GM23248 (cell line): ENCODE data around the gene RFT1. TPM values are rescaled to one million over a fixed set of nuclear protein-coding genes. Genes with fewer than 3 reads are reported as not detected.

Experiments used
- DNase-seq: peaks from one replicate; pipeline ENCODE4 v3.0.0-alpha.2; 2015
- H2AFZ ChIP-seq: fragments of 200-600 bp; sonication (generic); 2 replicates; pipeline ENCODE4 v1.6.1; 2016; ENCODE audit warnings: antibody characterized with exemption
- H3F3A ChIP-seq: fragments of 200-600 bp; sonication (generic); 2 replicates; pipeline ENCODE4 v1.6.1; 2016; ENCODE audit warnings: mild to moderate bottlenecking, antibody characterized with exemption, mixed run types; ENCODE audit not compliant: insufficient read depth
- H3K27ac ChIP-seq: fragments of 200-600 bp; sonication (generic); 2 replicates; pipeline ENCODE4 v1.5.1; 2016; ENCODE audit warnings: mild to moderate bottlenecking
- H3K27me3 ChIP-seq: fragments of 200-600 bp; sonication (generic); replicated peaks from 2 replicates; pipeline ENCODE4 v1.6.1; 2016; ENCODE audit warnings: mild to moderate bottlenecking; ENCODE audit not compliant: insufficient read depth
- H3K36me3 ChIP-seq: fragments of 200-600 bp; sonication (generic); 2 replicates; pipeline ENCODE4 v1.6.1; 2016; ENCODE audit warnings: low read depth, mild to moderate bottlenecking
- H3K4me1 ChIP-seq: fragments of 200-600 bp; sonication (generic); 2 replicates; pipeline ENCODE4 v1.6.1; 2016; ENCODE audit warnings: mild to moderate bottlenecking; ENCODE audit not compliant: insufficient read depth
- H3K4me2 ChIP-seq: fragments of 200-600 bp; sonication (generic); one replicate; pipeline ENCODE4 v1.6.1; 2016; ENCODE audit warnings: mild to moderate bottlenecking; ENCODE audit not compliant: unreplicated experiment
- H3K4me3 ChIP-seq: fragments of 200-600 bp; sonication (generic); 2 replicates; pipeline ENCODE4 v1.5.1; 2016; ENCODE audit warnings: mild to moderate bottlenecking
- H3K79me2 ChIP-seq: fragments of 200-600 bp; sonication (generic); 2 replicates; pipeline ENCODE4 v1.6.1; 2016; ENCODE audit warnings: mild to moderate bottlenecking; ENCODE audit not compliant: insufficient read depth
- H3K9ac ChIP-seq: fragments of 200-600 bp; sonication (generic); 2 replicates; pipeline ENCODE4 v1.6.1; 2016; ENCODE audit warnings: mild to moderate bottlenecking
- H3K9me2 ChIP-seq: fragments of 200-600 bp; sonication (generic); 2 replicates; pipeline ENCODE4 v1.6.1; 2016; ENCODE audit warnings: mixed run types, mild to moderate bottlenecking, moderate library complexity; ENCODE audit not compliant: insufficient read depth
- H3K9me3 ChIP-seq: fragments of 200-600 bp; sonication (generic); one replicate; pipeline ENCODE4 v1.6.1; 2017; ENCODE audit warnings: low read depth
- H4K20me1 ChIP-seq: fragments of 200-600 bp; sonication (generic); 2 replicates; pipeline ENCODE4 v1.6.0; 2016; ENCODE audit not compliant: insufficient read depth
- EZH2 ChIP-seq: fragments of 200-600 bp; sonication (generic); IDR thresholded peaks from 2 replicates; pipeline ENCODE4 v1.6.1; 2018; ENCODE audit warnings: antibody characterized with exemption, mild to moderate bottlenecking; ENCODE audit not compliant: insufficient read depth, poor library complexity, severe bottlenecking
- EZH2phosphoT487 ChIP-seq: fragments of 200-600 bp; sonication (generic); IDR thresholded peaks from 2 replicates; pipeline ENCODE4 v1.6.1; 2018; ENCODE audit warnings: antibody characterized with exemption, moderate library complexity, mild to moderate bottlenecking, low read depth; ENCODE audit not compliant: insufficient read depth
- WGBS, 2 experiments: methylation state at CpG; one replicate each; pipeline ENCODE4 v1.1.6; 2015 to 2017; ENCODE audit warnings: low lambda C conversion rate in 2 of 2, low coverage in 1 of 2; ENCODE audit errors: missing lambda C conversion rate in 2 of 2; 5-methylcytosine and 5-hydroxymethylcytosine counted together
- in situ Hi-C: fragments of 300-500 bp; cut with MboI; formaldehyde crosslinking; loops from 2 replicates; pipeline ENCODE4 v1.15.0; 2020
- polyA plus RNA-seq: library from polyadenylated mRNA; unstranded; fragments of >200 nt; fragmentation: Nextera tagmentation; extraction: Ambion mirVana; gene quantifications from 2 replicates; pipeline ENCODE4 v1.2.1, GENCODE V29; 2016
- total RNA-seq: library from RNA; depleted of rRNA; stranded (reverse); fragments of >200 nt; shearing (Covaris generic); gene quantifications from 2 replicates; pipeline ENCODE4 v1.2.3, GENCODE V29; 2014

Gene RFT1
- total and polyA plus RNA-seq, 2 experiments from 2014 or later = 35.0 to 35.7 TPM

DNA sequence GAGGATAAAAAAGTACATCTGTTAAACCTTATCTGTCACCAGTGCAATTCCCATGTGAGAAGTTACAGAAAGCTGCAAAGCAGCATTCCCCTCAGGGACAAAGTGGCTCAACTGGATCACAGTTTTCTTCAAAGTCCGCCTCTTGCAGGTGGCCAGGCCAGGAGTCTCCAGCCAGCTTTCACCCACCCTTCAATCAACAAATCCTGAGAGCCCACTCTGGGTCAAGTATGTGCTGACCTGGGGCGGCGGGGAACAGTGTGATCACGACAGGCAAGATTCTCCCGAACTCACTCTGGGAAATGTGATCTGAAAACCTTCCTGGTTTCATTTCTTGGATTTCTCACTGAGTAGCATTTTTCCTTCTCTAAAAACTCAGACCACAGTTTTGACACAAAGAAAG, 39.2 kb downstream of the RFT1 start:
- in situ Hi-C loops = no loop called here
- no peaks in the 10 kb centered on the region for H3K27me3 ChIP-seq
- no peak overlapping the region for H3K4me2 ChIP-seq

GRCh38 chr3:53089511-53089910, 40.7 kb downstream of the RFT1 start:
- Histone ChIP-seq H3K9me3 (no peaks in the 10 kb centered on the region), H3K4me1 (peaks cover under 1% of the 10 kb centered on the region), H3K4me3 (no peak overlapping the region), H3K27me3 (no peaks in the 10 kb centered on the region), H3K36me3 (peaks cover 5% of the 10 kb centered on the region; the same call in 1 of the 2 replicates), H4K20me1 (no peaks in the 10 kb centered on the region), H3K9me2 (no peaks in the 10 kb centered on the region), H3K4me2 (no peak overlapping the region), H3K79me2 (no peaks in the 10 kb centered on the region), H2AFZ (no peak overlapping the region), H3K27ac (no peak overlapping the region), H3K9ac (no peak overlapping the region), H3F3A (0 out of 2 replicates have a peak, but pooled peaks cover 5% of the 10 kb centered on the region)
- no peak for DNase-seq
- TF ChIP-seq EZH2phosphoT487 (no peak), EZH2 (no peak)
- in situ Hi-C loops = no loop called here
- 93 to 97% methylated on average over 6 of the region's 6 CpGs for WGBS, 2 experiments

More for the DNA sequence above, 39.2 kb downstream of the RFT1 start:
- no peak overlapping the region for H3K4me3 ChIP-seq
- H3K9me3 ChIP-seq = no peaks in the 10 kb centered on the region
- H3K9ac ChIP-seq = no peak overlapping the region
- no peaks in the 10 kb centered on the region for H3K79me2 ChIP-seq
- H3K36me3 ChIP-seq = peaks cover 7% of the 10 kb centered on the region; the same call in 1 of the 2 replicates
- no peaks in the 10 kb centered on the region for H3K4me1 ChIP-seq
- H3K9me2 ChIP-seq = no peaks in the 10 kb centered on the region
- H4K20me1 ChIP-seq = no peaks in the 10 kb centered on the region
- H2AFZ ChIP-seq = no peak overlapping the region
- no peak overlapping the region for H3K27ac ChIP-seq
- 98% methylated on average over 5 of the region's 5 CpGs for WGBS, 2 experiments
- TF ChIP-seq EZH2phosphoT487 (no peak), EZH2 (no peak)
- H3F3A ChIP-seq = 0 out of 2 replicates have a peak, but pooled peaks cover 1% of the 10 kb centered on the region
- DNase-seq = no peak

- Histone ChIP-seq H3K4me1 (peaks cover 14% of the 10 kb centered on the region), H3K36me3 (no peaks in the 10 kb centered on the region), H3K4me3 (no peak overlapping the region), H3K9me3 (no peaks in the 10 kb centered on the region), H3K27me3 (no peaks in the 10 kb centered on the region), H3K27ac (no peak overlapping the region), H2AFZ (no peak overlapping the region), H3K9me2 (no peaks in the 10 kb centered on the region), H3K9ac (no peak overlapping the region), H3K79me2 (no peaks in the 10 kb centered on the region), H4K20me1 (no peaks in the 10 kb centered on the region), H3K4me2 (no peak overlapping the region), H3F3A (0 out of 2 replicates have a peak, but pooled peaks cover 10% of the 10 kb centered on the region)
- in situ Hi-C loops = no loop called here
- DNase-seq = no peak
- TF ChIP-seq EZH2 = no peak
- TF ChIP-seq EZH2phosphoT487 = no peak
- 92 to 95% methylated on average over 10 of the region's 10 CpGs for WGBS, 2 experiments
These were observed 44.8 kb downstream of the RFT1 start for GRCh38 chr3:53085476-53085875.

DNA sequence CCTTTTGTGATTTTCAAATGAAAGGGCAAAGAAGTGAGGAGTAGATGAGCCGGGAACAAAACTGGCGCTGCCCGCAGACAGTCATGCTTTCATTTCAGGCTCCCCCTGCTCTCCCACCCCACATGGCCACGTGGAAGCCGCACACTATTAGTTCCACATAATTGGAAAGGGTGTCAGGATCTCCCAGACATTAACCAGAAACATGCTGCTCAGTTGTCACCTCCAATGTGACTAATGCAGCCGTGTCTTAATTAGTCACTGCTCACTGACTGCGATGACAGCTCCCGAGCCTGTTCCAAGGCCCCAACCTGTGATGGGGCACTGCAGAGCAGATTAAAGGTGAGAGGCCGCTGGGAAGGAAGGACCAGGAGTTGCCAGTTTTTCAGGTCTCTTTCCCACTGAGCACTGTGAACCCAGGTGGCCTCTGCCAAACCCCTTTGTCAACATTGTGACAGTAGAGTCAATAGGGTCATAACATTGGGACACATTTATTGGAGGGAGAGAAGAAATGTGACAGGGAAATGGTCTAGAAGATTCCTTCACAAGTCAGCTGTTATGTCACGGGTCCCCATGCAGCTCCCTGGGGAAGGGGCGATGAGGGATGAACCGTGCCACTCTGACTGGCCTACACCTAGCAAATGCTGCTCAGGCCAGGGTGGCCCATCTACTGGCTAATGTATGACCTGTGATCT, 45.8 kb downstream of the RFT1 start:
- H3K4me2 ChIP-seq = peak overlapping the region; percentile 45

More for the DNA sequence above, 45.8 kb downstream of the RFT1 start:
- Histone ChIP-seq H4K20me1 (no peaks in the 10 kb centered on the region), H3K27ac (peak overlapping the region; percentile 38; the same call in 1 of the 2 replicates), H3K4me1 (peaks cover 14% of the 10 kb centered on the region), H2AFZ (no peak overlapping the region), H3K9ac (peak overlapping the region; percentile 37), H3K4me3 (no peak overlapping the region), H3K9me3 (no peaks in the 10 kb centered on the region), H3K27me3 (no peaks in the 10 kb centered on the region), H3K36me3 (no peaks in the 10 kb centered on the region), H3K9me2 (no peaks in the 10 kb centered on the region), H3F3A (0 out of 2 replicates have a peak, but pooled peaks cover 10% of the 10 kb centered on the region), H3K79me2 (no peaks in the 10 kb centered on the region)
- TF ChIP-seq EZH2phosphoT487 (no peak), EZH2 (no peak)
- in situ Hi-C loops = no loop called here
- DNase-seq = peak; percentile 47
- 36 to 38% methylated on average over 12 of the region's 12 CpGs for WGBS, 2 experiments
